ENCODE data around the gene RGS14.
"Not testable (repeated sequence)": the region's sequence is repeated elsewhere in the genome, so short reads cannot be mapped to it uniquely, and the experiment has no call there.

Gene RGS14

DNA sequence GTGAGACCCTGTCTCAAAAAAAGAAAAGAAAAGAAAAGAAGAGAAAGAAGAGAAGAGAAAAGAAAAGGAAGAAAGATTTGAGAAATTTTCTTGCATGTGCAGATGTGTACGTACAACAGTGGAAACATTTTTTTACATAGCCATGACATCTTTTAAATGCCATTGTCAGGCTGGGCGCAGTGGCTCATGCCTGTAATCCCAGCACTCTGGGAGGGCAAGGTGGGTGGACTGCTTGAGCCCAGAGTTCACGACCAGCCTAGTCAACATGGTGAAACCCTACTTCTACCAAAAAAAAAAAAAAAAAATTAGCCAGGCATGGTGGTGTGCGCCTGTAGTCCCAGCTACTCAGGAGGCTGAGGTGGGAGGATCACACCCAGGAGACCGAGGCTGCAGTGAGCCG lies 12.8 kb upstream of the RGS14 start:
- no peak for DNase-seq (ENCODE audit: low read depth, low spot score)
- H3K27ac ChIP-seq = no peak overlapping the region

DNA sequence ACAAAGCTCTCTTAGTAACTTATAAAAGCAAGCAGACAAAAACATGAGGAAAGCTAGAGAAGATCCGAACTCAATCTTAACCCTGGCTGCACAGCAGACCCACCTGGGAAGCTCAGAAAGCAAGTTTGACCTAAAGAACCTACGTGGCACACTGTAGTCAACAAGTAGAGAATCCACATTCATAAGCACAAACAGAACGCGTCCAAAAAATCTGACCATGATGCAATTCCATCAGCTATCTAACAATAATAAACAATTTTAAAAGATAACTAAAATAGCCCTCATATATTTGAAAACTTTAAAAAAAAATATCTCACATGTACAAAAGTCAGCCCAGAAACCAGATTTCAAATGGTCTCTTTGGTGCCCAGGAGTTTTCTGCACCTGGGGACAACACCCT lies 10.9 kb upstream of the RGS14 start:
- DNase-seq (ENCODE audit: low read depth, low spot score) = no peak
- H3K27ac ChIP-seq = no peak overlapping the region

DNA sequence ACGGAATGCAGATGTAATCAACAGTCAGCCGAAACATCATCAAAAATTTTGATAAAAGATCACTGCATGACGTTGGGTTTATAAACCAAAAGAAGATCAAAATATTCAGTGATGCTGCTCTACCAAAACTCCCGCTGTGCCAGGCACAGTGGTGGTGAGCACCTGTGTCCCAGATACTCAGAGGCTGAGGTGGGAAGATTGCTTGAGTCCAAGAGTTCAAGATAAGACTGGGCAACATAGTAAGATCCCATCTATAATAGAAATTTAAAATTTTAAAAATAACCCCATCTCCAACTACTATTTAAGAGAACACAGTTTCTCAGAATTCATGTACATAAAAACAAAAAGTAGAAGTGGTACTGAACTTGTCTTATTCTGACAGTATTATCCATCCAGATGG lies 10.0 kb upstream of the RGS14 start:
- H3K27ac ChIP-seq = no peak overlapping the region
- DNase-seq (ENCODE audit: low read depth, low spot score) = no peak

DNA sequence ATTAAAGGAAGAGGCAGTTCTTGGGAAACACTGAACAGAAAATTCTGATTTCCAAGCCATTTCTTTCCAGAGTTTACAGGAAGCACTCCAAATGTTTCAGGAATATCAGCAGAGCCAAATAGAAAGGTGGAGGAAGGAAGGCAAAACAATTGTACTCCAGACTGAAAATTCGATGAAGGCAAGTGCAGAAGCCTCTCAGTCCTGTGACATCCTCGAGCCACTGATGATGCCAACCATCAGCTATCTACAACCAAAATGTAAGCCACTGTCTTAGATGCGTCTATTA lies 8.4 kb upstream of the RGS14 start:
- no peak overlapping the region for H3K27ac ChIP-seq
- no peak for DNase-seq (ENCODE audit: low read depth, low spot score)

DNA sequence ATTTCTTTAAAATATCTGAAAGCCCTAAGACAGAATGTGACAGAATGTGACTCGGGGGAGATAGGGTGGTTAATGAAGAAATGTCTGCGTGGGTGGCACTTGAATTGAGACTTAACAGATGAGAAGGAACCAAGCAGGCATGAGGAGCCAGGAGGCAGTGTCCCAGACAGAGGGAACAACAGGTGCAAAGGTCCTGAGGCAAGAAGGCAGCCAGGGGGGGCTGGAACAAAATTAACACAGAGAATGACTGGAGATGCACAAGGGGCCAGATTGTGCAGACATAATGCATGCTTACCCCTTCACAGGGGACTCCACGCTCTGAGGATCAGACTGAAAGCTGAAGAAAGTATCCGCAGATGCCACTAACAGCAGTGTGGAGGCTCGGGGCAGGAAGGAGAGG lies 8.0 kb upstream of the RGS14 start:
- H3K27ac ChIP-seq = no peak overlapping the region
- DNase-seq (ENCODE audit: low read depth, low spot score) = no peak

DNA sequence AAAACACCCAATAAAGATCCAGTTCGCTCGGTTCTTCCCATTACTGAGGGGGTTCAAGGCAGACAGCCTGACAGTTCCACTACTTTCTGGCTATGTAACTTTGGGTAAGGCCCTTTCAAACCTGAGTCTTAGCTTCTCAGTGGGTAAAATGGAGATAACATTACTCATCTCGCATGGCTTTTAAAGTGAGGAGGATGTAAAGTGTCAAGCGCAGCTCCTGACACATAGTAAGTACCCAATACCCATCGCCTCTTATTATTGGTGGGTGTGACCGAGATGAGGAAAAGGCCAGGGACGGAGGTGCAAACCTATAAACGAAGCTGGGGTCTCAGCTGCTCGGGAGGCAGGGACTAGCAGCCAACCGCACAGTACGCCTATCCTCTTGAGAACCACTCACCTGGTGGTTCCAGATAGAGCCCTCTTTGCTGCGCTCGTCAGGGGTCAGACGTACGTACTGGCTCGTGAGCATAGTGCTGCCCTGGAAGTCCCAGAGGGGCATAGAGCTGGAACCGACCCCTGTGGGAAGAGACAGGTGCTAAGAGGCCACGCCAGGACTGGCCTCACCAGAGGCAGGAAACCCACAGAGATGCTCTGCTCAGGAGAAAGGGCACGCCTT lies 6.8 kb upstream of the RGS14 start:
- DNase-seq (ENCODE audit: low read depth, low spot score) = no peak
- H3K27ac ChIP-seq = peak overlapping the region; percentile 93

DNA sequence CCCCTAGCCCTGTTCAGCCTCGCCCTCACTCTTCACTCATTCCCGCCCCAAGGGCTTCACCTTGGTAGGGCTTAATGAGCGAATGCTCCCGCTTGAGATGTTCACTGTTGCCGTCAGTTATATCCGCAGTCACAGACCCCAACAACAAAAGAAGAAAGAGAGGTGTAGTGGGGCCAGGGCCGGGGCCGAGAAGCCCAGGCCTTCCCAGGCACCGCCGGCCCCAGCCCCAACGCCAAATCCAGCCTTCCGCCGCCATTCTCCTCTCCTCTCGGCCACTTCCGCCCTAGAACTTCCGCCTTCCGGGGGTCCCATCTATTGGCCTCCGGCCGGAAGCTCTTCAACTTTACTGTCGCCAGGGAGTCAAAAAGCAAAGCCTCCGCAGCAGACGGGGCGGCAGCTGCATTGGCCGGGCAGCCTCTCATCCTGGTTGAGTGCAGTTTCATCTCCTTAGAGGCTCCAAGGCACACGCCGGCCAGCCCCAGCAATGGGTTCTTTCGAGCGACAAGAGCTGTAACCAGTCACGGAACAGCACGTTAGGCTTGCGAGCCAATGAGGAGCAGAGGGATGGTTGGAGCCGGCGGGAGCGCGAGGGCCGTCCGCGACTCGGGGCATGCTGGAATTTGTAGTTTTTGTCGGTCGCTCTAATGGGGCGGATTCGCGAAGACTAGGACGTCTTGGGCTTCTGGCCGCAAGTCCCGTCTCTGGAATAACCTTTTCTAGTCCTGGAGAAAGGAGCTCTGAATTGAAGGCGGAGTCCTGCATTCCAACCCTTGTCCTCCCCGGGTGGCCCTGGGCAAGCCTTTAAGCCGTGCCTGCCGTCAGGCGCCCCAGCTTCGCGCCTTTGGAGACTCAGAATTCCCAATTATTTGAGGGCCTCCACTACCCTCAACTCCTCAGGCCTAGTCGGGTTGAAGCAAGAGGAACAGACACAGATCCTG lies 6.1 kb upstream of the RGS14 start, which contains the start of gene LMAN2:
Gene LMAN2 (minus strand): TSS at position 277 of the 938 bp plus-strand sequence. CDS start 21 bp downstream, at position 256.
- DNase-seq (ENCODE audit: low read depth, low spot score) = peak; percentile 77
- H3K27ac ChIP-seq = peak within 1 kb of the TSS; percentile 93

DNA sequence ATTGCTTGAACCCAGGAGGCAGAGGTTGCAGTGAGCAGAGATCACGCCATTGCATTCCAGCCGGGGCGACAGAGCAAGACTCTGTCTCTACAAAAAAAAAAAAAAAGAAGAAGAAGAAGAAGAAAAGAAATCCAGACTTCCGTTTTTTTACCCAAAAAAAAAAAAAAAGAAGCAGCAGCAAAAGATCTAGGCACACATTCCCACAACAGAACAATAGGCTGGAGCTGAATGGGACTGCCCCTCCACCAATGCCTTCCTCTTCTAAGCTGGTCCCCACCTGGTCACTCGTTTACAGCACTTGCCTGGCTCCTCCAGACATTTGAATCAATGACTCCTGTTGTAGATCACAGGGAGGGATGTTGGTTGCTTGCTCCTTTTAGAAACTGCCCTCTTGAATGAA lies 4.6 kb upstream of the RGS14 start:
- H3K27ac ChIP-seq = no peak overlapping the region
- DNase-seq (ENCODE audit: low read depth, low spot score) = no peak

DNA sequence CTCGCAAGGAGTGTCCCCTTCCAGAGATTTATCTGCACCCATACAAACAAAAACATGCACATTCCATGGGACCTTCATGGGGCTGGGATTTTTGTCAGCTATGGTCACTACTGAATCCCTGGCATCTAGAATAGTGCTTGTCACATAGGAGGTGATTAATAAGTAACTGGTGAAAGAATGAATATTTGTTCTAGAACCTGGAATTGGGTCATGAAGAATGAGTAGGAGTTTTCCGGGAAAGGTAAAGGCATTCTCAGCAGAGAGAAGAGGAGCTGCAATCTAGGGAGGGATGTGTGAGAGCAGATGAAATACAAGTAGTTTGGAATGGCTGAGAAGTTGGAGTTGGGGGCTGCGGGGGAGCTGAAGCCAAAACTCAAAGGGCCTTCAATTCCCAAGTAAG lies 3.5 kb upstream of the RGS14 start:
- no peak overlapping the region for H3K27ac ChIP-seq
- DNase-seq (ENCODE audit: low read depth, low spot score) = no peak

DNA sequence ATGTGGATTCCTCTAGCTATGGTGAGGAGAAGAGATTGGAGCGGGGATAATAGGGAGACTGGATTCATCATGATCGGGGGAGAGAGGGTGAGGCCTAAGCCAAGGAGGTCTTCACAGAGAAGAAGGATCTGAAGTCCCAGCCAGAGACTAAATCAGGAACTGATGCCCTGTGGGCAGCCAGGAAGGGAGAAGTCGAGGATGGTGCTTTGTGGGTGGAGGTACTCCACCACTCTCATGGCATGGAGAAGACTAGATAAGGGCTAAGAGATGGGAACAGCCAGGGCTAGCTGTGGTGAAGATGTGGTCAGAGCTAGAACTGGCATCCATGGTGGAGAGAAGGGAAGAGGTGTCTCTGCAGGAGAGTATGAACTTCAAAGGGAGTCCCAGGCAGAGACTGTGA lies 3.0 kb upstream of the RGS14 start:
- DNase-seq (ENCODE audit: low read depth, low spot score) = no peak
- H3K27ac ChIP-seq = no peak overlapping the region

DNA sequence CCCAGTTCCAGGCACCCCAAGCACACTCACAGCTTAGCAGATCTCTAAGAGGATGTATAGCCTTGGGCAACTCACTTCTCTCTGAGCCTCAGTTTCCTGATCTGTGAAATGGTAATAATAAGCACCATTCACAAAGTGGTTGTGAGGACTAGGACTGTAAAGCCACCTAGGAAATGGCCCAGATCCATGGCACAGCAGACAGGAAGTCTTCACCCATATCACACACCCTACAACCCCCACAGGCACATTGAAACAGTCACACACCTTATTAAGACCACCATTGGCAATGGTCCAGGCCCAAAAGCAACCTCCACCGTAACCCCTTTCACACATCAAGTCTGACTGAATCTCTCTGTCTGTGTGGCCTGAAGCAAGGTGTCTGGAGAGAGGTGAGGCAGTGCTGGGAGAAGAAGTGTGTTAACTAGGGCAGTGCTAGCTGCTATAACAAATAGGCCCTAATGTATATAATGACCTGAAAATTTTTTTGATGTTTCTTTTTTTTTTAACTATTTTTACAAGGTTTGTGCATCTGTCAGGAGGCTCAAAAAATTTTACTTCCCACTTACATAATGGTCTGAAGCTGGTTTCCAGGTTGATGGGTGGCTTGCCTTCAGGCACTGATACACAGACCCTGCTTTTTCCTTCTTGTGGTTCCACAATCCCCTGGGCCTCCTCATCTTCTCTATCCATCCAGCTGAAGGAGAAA lies 2.4 kb upstream of the RGS14 start:
- no peak overlapping the region for H3K27ac ChIP-seq
- DNase-seq (ENCODE audit: low read depth, low spot score) = no peak

DNA sequence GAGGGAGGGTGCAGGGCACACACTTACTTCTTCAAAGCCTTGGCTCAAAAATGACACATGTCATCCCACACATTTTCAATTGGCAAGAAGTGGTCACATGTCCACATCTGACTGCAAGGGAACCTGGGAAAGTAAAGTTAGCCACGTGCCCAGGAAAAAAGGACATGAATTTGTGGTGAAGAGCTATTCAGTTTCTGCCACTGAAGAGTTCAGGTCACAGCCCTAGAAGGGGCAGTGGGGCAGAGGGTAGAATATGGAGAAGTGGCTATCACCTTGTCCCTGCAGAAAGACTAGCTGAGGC lies 1.9 kb upstream of the RGS14 start:
- no peak for DNase-seq (ENCODE audit: low read depth, low spot score)
- H3K27ac ChIP-seq = no peak overlapping the region

DNA sequence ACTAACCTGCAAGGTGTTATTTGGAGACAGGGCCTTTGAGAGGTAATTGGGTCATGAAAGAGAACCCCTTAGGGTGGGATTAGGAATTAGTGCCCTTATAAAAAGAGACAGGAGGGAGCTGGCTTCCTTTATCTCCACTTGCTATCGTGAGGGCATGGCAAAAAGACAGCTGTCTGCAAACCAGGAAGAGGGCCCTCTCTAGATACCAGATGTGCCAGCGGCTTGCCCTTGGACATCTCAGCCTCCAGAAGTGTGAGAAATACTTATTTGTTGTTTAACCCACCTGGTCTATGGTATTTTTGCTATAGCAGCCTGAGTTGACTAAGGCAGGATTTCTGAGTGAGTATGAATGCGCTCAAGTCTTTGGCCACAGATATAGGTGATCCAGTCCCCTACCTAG lies 978 bp upstream of the RGS14 start:
- H3K27ac ChIP-seq = no peak overlapping the region
- no peak for DNase-seq (ENCODE audit: low read depth, low spot score)

DNA sequence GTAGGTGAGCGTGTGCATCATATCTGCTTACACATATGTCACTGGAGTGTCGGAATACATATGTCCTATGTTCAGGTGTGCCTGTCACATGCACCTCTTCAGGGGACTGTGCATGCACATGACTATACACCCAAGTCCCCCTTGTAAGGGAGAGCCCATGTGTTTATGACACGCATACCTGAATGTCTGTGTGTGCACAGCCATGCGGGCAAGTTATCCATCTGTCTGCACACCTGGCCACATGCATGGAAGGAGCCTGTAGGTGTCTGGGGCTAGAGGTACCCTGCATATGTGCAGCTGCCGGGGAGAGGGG lies 622 bp upstream of the RGS14 start:
- no peak overlapping the region for H3K27ac ChIP-seq
- DNase-seq (ENCODE audit: low read depth, low spot score) = no peak

DNA sequence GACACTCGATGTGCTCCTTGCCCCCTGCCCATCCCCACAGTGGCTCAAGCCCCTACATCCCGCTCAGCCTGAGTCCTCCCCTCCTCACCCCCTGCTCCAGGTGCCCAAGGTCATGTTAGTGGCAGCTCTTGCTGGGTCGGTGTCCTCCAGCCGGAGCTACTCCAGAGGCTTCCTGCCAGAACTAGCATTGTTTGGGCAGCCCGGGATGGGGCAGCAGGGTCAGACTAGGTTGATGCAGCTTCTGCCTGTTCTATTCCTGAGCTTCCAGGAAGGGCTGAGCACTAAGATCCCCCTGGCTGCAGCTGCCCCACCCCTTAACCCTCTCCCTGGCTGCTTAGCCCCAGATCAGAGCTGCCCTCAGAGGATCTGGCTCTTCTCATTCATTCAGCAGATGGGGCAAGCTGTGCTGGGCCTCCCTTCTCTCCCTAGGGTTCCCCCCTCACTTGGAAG lies 671 bp downstream of the RGS14 start:
- no peak overlapping the region for H3K27ac ChIP-seq
- no peak for DNase-seq (ENCODE audit: low read depth, low spot score)

DNA sequence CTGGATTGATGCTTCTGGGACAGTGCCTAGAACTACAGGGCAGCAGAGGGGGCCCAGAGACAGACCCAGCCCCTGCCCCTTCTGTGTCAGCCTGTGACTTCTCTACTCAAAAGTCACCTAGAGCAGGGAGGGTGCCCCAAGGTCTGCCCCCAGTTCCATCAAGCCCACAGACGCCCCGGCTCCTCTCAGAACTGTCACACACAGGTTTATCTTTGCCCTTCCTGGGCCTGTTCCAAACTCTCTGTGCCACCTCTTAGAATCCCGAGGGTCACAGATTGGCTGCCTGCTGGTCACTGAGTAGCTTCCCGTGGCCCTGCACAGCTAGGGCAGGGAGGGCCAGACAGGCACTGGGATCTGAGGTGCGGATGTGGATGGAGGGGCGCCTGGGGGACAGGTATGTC lies 1.7 kb downstream of the RGS14 start:
- DNase-seq (ENCODE audit: low read depth, low spot score) = no peak
- H3K27ac ChIP-seq = no peak overlapping the region

DNA sequence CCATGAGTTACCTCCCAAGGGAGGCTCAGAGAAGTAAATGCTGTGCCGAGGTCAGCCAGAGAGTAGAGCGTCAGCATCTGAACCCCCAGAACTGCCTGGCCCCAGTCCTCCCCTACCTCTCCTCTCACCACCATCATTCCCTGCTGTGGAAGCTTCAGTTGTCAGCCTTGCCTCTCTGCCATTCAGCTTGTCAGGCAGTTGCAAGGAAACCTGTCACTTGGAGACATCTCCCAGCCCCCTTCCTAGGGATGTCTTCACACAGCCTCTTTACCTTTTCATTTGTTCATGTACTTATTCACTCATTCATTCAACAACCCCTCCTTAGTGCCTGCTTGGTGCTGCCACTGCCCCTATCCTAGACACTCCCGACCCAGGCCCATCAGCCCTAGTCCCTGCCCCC lies 2.1 kb downstream of the RGS14 start:
- no peak overlapping the region for H3K27ac ChIP-seq
- DNase-seq (ENCODE audit: low read depth, low spot score) = no peak

DNA sequence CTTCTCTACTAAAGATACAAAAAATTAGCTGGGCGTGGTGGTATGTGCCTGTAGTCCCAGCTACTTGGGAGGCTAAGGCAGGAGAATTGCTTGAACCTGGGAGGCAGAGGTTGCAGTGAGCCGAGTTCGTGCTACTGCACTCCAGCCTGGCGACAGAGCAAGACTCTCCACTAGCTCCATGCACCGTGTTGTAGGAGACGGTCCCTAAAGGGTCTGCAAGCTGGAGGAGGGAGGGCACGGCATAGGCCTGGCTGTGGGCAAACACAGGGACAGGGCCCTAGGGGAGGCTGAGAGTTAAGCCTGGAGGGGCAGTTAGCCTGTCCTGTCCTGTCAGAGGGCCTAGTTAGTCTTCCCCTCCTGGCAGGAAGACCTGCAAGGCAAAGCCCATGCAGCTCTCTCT lies 3.0 kb downstream of the RGS14 start:
- not testable (repeated sequence) for H3K27ac ChIP-seq; DNase-seq (ENCODE audit: low read depth, low spot score)

DNA sequence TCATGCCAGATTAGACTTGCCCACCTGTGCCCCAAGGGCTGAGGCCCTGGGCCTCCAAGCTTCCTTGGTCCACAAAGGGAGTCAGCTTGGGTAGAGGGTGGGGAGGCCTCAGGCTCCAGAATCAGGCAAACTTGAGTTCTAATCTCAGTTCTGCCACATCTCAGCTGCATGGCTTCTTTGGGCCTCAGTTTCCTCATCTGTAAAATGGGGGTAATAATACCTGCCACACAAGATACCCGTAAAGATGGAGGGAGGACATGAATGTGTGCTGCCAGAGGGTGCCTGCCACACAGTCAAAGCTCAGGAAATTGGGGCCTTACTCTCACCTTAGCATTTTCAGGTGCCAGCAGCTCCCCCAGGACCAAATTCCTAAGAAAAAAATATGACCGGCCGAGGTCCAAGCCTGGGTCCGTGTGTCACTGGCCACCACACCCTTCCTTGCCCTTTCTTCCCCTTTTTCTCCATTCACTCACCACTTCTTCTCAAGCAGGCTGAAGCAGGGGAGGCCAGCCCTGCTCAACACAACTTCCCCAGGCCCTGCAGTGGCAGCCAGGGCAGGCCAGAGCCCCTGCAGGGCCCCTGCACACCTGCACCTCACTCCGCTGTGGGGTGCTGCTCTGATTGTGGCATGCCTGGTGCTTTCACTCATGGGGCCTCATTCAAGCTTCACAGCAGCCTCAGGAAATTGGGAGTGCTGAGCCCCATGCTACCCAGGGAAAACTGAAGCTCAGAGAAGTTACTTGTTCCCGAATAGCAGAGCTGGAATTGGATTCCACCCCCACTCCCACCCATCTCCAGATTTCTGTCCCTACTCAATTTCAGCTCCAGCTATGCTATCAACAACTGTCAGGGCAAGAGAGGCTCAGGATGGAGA lies 3.9 kb downstream of the RGS14 start:
- H3K27ac ChIP-seq = no peak overlapping the region
- DNase-seq (ENCODE audit: low read depth, low spot score) = no peak

DNA sequence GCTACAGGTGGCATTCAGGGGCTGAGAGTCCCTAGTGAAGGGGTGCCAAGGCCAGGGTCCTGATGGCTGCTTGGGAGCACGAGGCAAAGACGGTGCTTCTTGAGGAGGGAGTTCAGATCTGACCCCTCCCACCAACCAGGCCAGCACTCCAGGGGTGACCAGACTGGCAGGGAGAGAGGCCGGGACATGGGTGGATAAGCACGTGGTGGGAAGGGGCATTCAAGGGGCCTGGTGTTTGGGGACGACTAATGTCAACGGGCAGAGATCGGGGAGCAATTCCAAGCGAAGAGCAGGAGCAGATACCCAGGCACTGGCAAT lies 4.5 kb downstream of the RGS14 start:
- H3K27ac ChIP-seq = no peak overlapping the region
- no peak for DNase-seq (ENCODE audit: low read depth, low spot score)
